Tongue (tissue), 2 donors: Measurements from ENCODE around the gene PTPA. TPM values are rescaled to one million over a fixed set of nuclear protein-coding genes. Genes with fewer than 3 reads are reported as not detected.

Experiments
- DNase-seq: peaks from one replicate; pipeline ENCODE4 v3.0.0-alpha.2; 2015
- total RNA-seq: library from RNA; depleted of rRNA; stranded (reverse); fragments of >200 nt; gene quantifications from one replicate; pipeline ENCODE4 v1.2.3, GENCODE V29; 2014

The PTPA gene
- total RNA-seq = 92.3 TPM

DNA sequence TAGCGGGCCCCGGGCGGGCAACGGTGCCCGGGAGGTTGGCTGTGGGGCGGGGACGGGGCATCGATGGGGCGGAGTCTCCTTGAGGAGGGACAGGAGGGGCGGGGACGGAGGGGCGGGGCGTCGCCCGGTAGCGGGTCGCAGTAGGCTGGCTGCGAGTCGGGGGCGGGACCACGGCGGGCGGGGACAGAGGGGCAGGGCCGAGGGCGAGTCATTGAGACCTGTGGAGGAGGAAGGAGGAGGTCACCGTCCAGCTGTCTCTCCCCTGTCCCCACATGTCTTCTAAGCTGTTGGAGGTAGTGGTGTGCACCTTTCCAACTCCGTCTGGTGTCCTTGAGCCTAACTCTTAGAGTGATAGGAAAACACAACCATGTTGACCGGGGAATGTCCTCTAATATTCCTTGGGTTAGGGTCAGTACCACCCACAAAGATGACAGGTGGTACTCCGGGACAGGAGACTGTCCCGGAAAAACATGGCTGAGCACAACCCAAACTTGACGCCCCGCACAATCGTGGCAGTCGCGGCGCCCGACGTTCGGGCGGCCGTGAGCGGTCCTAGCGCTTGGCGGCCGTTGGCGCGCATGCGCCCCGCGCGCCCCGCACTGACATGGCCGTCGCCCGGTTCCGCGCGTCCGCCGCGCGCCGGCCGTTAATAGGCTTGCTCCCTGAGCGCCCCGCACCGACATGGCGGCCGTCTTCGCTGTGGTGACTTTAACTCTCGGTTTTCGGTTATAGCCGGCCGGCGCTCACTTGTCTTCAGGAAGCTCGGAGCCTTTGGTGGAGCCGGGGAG is at the start of gene PTPA, which contains the start of gene CRAT:
Gene PTPA, plus strand, starts transcription at position 676 of the 788 bp plus-strand sequence. CDS start 186 bp downstream, outside the sequence.
Gene CRAT, minus strand, starts transcription at position 54 of the 788 bp plus-strand sequence. CDS start 284 bp downstream, outside the sequence.
- peak; percentile 98 for DNase-seq

DNA sequence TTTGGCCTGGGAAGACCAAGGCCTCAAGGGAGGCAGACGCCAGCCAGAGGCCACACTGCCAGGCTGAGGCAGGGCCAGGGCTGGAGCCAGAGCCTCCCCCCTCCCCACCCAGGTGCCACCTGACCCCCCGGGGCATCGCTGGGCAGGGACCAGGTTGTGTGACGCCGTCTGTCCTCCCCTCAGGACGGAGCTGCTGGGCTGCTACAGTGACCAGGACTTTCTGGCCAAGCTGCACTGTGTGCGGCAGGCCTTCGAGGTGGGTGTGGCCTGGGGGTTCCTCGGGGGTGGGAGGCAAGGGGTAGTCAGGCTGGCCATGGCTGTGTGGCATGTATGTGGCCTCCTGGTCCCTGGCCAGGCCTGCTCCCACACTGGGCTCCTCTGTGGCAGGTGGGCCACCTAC is 48.2 kb upstream of the PTPA start:
- no peak for DNase-seq

DNA sequence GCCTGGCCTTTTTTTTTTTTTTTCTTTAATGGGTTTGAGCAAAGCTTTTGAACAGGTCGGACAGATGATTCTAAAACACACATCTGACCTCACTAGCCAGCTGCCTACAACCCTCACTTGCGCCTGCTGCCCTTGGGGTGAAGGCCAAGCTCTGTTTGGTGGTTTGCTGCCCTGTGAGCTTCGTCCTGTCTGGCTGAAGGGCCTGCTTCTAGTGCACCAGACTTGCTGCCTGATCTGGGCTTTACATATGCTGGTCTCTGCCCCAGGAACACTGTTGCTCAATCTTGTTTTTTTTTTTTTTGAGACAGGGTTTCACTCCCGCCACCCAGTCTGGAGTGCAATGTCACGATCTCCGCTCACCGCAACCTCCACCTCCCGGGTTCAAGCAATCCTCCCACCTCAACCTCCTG is 46.7 kb upstream of the PTPA start:
- DNase-seq = no peak

DNA sequence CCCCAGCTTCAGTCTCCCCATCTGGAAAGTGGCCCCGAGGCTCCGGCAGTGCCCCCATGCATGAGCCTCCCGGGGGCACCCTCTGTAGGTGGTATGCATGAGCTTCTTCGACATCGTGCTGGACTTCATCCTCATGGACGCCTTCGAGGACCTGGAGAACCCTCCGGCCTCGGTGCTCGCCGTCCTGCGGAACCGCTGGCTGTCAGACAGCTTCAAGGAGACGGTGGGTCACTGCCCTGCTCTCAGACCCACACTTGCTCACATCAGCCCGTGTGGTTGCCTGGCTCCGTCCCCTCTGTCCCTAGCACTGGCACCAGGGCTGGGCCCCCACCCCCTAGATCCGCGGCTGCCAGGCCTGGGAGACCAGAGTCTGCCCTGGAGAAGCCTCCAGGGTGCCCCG is 43.1 kb upstream of the PTPA start:
- DNase-seq = no peak

DNA sequence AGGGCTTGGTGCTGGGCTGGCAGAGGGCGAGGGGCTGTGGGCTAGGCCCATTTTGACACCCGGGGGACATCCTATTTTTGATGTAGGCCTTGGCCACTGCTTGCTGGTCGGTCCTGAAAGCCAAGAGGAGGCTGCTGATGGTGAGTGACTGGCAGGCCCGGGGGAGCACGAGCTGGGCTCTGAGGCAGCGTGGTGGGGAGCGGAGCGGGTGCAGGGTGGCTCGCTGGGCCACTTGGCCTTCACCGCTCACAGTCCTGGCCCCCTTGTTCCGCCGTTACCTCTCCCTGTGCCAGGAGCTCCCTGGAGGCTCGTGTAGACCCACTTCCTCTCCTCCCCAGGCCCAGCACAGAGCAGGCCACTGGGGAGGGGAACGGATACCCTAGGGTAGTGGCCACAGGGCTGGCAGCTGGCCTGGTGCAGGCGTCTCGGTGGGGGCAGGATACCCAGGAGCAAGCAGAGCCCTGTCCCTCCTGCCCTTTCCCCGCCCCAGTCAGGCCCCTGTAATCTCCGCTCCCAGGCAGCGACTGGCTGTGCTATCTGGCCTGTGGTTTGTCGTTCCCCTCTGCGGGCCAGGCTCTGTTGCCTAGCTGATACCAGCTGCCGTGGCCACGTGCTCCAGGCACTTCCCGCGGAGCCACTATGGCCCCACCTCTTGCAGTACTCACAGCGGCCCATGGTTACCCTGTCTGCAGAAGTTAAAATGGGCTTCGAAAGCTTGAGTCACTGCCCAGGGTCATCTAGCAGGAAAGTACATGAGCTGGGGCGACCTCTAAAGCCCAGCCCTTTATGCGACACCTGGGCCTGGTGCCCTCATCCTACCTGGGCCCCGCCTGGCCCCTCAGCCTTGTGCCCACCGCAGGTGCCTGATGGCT is 42.0 kb upstream of the PTPA start:
- peak; percentile 62 for DNase-seq

DNA sequence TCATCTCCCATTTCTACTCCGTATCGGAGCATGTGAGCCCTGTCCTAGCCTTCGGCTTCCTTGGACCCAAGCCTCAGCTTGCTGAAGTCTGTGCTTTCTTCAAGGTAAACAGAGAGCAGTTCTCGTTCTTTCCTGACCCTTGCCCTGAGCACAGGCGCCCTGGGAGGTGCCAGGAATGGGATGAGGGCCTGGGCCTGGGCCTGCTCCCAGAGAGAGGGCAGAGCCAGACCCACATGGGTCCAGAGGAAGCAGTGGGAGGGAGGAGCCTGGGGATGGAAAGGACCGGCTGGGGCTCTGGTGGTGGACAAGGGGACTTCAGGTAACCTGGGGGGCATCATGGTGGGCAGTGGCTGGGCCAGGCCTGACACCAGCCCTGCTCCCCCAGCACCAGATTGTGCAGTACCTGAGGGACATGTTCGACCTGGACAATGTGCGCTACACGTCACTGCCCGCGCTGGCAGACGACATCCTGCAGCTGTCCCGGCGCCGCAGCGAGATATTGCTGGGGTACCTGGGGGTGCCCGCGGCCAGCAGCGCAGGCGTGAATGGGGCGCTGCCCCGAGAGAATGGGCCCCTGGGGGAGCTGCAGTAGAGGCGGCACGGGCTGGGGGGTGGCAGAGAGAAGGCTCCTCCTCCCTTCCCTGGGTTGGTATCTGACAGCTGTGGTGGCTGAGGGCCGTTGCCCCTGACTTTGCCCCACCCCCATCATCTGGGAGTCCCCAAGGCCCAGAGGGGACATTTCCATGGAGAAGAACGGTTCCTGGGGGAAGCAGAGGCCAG is 41.2 kb upstream of the PTPA start:
- DNase-seq = no peak

- DNase-seq = no peak
Measured at GRCh38 chr9:129070696-129071525, 40.3 kb upstream of the PTPA start.

GRCh38 chr9:129071526-129072126 is 39.6 kb upstream of the PTPA start:
- DNase-seq = no peak

- DNase-seq = no peak
Measured at GRCh38 chr9:129072171-129072570, 39.0 kb upstream of the PTPA start.

GRCh38 chr9:129073404-129073803 is 37.8 kb upstream of the PTPA start:
- no peak for DNase-seq

GRCh38 chr9:129074106-129074505 is 37.1 kb upstream of the PTPA start:
- no peak for DNase-seq

- no peak for DNase-seq
Measured at GRCh38 chr9:129075996-129076639, 35.1 kb upstream of the PTPA start.

DNA sequence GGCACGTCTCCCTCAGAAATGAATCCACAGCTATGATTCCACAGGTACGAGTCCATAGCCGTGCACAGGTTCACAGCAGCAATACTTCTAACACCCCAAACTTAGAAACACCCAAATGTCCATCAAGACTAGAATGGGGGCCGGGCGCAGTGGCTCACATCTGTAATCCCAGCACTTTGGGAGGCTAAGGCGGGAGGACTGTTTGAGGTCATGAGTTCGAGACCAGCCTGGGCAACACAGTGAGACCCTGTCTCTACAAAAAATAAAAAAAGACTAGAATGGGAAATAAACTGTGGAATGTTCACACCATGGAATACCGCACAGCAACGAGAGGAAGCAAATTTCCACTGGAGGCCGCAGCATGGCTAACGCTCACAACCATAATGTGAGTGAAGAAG is 34.6 kb upstream of the PTPA start:
- DNase-seq = no peak

GRCh38 chr9:129077236-129077635 is 34.0 kb upstream of the PTPA start:
- DNase-seq = no peak

GRCh38 chr9:129078691-129079503 is 32.3 kb upstream of the PTPA start:
- no peak for DNase-seq

GRCh38 chr9:129079829-129080228 is 31.4 kb upstream of the PTPA start:
- DNase-seq = no peak

- DNase-seq = no peak
Measured at GRCh38 chr9:129080298-129080600, 31.0 kb upstream of the PTPA start.

GRCh38 chr9:129080601-129081387 is 30.4 kb upstream of the PTPA start, which contains the start of gene DOLPP1:
Gene DOLPP1 (plus strand): TSS chr9:129081111. CDS start chr9:129081132, 21 bp downstream.
- DNase-seq = peak; percentile 100

DNA sequence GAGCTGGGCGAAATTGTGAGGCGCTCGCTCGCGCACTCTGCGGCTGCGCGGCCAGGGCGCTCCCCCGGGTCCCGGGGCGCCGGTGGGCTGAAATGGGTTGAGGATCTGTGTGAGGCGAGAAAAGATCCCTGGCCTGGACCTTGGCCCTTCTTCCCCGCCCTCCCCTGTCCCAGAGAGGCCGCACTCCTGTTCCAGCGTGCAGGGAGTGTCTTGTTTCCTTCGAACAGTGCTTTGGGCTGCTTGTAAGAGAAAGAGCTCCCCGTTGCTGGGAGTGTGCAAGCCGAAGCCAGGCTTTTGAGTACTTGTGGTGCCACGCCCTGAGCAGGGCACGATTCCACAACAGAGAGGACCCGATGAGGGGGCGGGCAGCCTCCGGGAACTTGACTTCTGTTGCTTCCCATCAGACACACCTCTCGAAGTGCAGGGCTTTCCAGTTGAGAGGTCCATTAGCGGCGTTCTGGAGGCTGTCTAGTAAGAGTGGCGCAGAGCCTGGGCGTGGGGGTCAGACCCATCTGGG is 29.8 kb upstream of the PTPA start:
- DNase-seq = no peak
